ENCODE measurements around the gene MYRF. TPM values are rescaled to one million over a fixed set of nuclear protein-coding genes. Genes with fewer than 3 reads are reported as not detected.

MYRF gene
- total and polyA plus RNA-seq, 2 of the 4 experiments (the other 2 are of a cell fraction): 1.6 to 10.7 TPM

DNA sequence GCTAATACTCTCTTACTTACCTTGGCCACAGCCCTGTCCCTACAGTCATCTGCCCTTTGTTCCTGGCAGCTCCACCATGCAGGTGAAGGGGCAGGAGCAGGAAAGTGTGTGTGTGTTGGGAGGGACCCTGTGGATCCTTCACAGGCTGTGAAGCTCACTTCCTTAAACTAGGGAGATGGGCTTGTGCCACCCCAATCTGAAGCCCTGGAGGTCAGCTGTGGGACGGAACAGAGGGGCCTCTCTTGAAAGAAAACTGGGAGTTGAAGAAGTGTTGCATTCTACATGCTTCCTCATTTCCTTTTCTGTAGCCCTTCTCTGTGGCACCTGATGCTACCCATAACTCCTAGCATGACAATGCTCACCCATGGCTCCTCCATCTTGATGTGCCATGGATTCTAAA, 52.7 kb downstream of the MYRF start:
- POLR2A ChIA-PET (ENCODE audit: unreplicated experiment): interaction anchor here (0.9 to 1.7 kb wide), 2 partner anchors 10 to 13 kb away, joined by 3 to 6 read pairs; partner anchors contain the start of genes FEN1 and TMEM258
- Histone ChIP-seq H3K9me3 (ENCODE audit: control insufficient read depth, insufficient read depth, low read length) (no peaks in the 10 kb centered on the region), H3K18ac (ENCODE audit: low read depth, low read length) (no peak overlapping the region), H2AK9ac (replicated peaks; ENCODE audit: low read depth, low read length, poor library complexity) (no peak overlapping the region), H4K20me1 (ENCODE audit: insufficient read depth, low read length) (peaks cover 4% of the 10 kb centered on the region; the same call in 1 of the 2 replicates), H3K27me3 (ENCODE audit: control insufficient read depth, insufficient read depth, low read length) (no peaks in the 10 kb centered on the region), H2BK20ac (ENCODE audit: low read depth, low read length) (no peak overlapping the region), H3K9me1 (ENCODE audit: insufficient read depth, low read length) (peaks cover 6% of the 10 kb centered on the region), H3K4me3 (ENCODE audit: insufficient read depth, low read depth, low read length) (no peak overlapping the region), H2BK15ac (ENCODE audit: low read depth, low read length) (no peak overlapping the region), H2AK5ac (ENCODE audit: low read depth, low read length) (no peak overlapping the region), H4K91ac (ENCODE audit: insufficient read depth, low read depth, low read length) (no peak overlapping the region), H3K9ac (ENCODE audit: low read depth, low read length) (no peak overlapping the region), H3K4me1 (ENCODE audit: control insufficient read depth, insufficient read depth, low read length) (peaks cover 3% of the 10 kb centered on the region), H3K4me2 (ENCODE audit: low read depth, low read length) (no peak overlapping the region), H4K5ac (ENCODE audit: low read depth, low read length) (no peak overlapping the region), H3K27ac (ENCODE audit: insufficient read depth, low read length) (no peak overlapping the region), H3K79me1 (ENCODE audit: low read depth in 1 of 2, low read length in 2 of 2) (peaks cover 6 to 28% of the 10 kb centered on the region in 2 experiments), H3K14ac (replicated peaks; ENCODE audit: low read depth, low read length) (no peak overlapping the region), H4K8ac (ENCODE audit: low read depth in 2 of 2, low read length in 2 of 2) (no peak overlapping the region), H3K56ac (ENCODE audit: extremely low read depth, insufficient read depth, low read length) (no peak overlapping the region), H3K23ac (ENCODE audit: low read depth, low read length) (no peak overlapping the region), H2AFZ (replicated peaks; ENCODE audit: low read length, poor library complexity) (no peak overlapping the region), H3K4ac (ENCODE audit: low read depth, low read length) (no peak overlapping the region), H2BK5ac (ENCODE audit: low read depth, low read length, poor library complexity, severe bottlenecking) (no peak overlapping the region), H3K36me3 (ENCODE audit: control insufficient read depth, insufficient read depth, low read length) (peaks cover 44% of the 10 kb centered on the region), H2BK120ac (ENCODE audit: low read depth, low read length) (no peak overlapping the region)
- intact Hi-C loops (cut with micrococcal nuclease) (no loop called here), in situ Hi-C loops (cut with MboI; ENCODE audit: low sequenced_read_pairs) (no loop called here), dilution Hi-C loops (cut with HindIII; ENCODE audit: low sequenced_read_pairs, unreplicated experiment) (no loop called here)
- WGBS, 2 experiments (ENCODE audit: extremely low coverage in 2 of 2, insufficient read length in 1 of 2): no CpG with 5 or more reads among the region's 1 CpG
- ATAC-seq (ENCODE audit: low read depth) (no peak), DNase-seq (no peak)
- BruUV-seq (replicated peaks): no TSS peak
- CTCF ChIA-PET: interaction anchor here (0.7 to 0.8 kb wide), 2 partner anchors 10 to 66 kb away, joined by 3 read pairs; no protein-coding TSS in a partner anchor
- no peak for TF ChIP-seq POLR2A (IDR thresholded peaks at IDR 0.05; ENCODE audit: low read depth, low read length)
- TF ChIP-seq NFE2L2 (IDR thresholded peaks at IDR 0.05; ENCODE audit: low read depth, low read length): no peak
- TF ChIP-seq CEBPB (IDR thresholded peaks at IDR 0.05; ENCODE audit: low read depth, low read length): no peak
- TF ChIP-seq BHLHE40 (IDR thresholded peaks at IDR 0.05; ENCODE audit: low read depth, low read length): no peak
- TF ChIP-seq RCOR1 (IDR thresholded peaks at IDR 0.05; ENCODE audit: insufficient replicate concordance, low read length): no peak
- no peak for TF ChIP-seq RAD21 (IDR thresholded peaks at IDR 0.05; ENCODE audit: low read length)
- no peak for TF ChIP-seq MAZ (IDR thresholded peaks at IDR 0.05; ENCODE audit: borderline replicate concordance, low read depth, low read length)
